Panc1 (cell line): Measurements from ENCODE around the gene PEX13. TPM values are rescaled to one million over a fixed set of nuclear protein-coding genes. Genes with fewer than 3 reads are reported as not detected.
"Not testable (repeated sequence)": the region's sequence is repeated elsewhere in the genome, so short reads cannot be mapped to it uniquely, and the experiment has no call there.

Experiments
- ATAC-seq: fragments of 200-7000 bp; cut with Tn5 transposase; 2 replicates; pipeline ENCODE4 v1.9.1; 2020; ENCODE audit warnings: mild to moderate bottlenecking, moderate library complexity
- BruUV-seq: library from RNA; stranded (reverse); fragments of 400-500 nt; replicated peaks from 2 replicates; lab custom pipeline; 2021; lab: Mats Ljungman, UMichigan
- CTCF ChIA-PET: fragments of 300-600 bp; sonication (Branson Sonifier 250); formaldehyde crosslinking; loops from one replicate; lab custom pipeline; 2022; ENCODE audit warnings: antibody characterized with exemption; lab: Charles Lee
- POLR2A ChIA-PET: fragments of 300-600 bp; sonication (Branson Sonifier 250); formaldehyde crosslinking; loops from one replicate; lab custom pipeline; 2022; ENCODE audit warnings: antibody characterized with exemption; lab: Charles Lee
- DNase-seq: peaks from one replicate; pipeline ENCODE4 v3.0.0-alpha.2; 2010; ENCODE audit warnings: low read depth, low spot score
- H3K27ac ChIP-seq: 2 replicates; pipeline ENCODE4 v1.5.1; 2011; ENCODE audit warnings: mild to moderate bottlenecking, low read length, inconsistent platforms
- H3K27me3 ChIP-seq: fragments of 200-500 bp; sonication (Bioruptor generic); 2 replicates; pipeline ENCODE4 v1.6.0; 2014; ENCODE audit warnings: low read length, inconsistent platforms; ENCODE audit not compliant: control insufficient read depth, insufficient read depth
- H3K36me3 ChIP-seq: fragments of 200-500 bp; sonication (Bioruptor generic); 2 replicates; pipeline ENCODE4 v1.5.1; 2014; ENCODE audit warnings: inconsistent platforms, mild to moderate bottlenecking, low read length, moderate library complexity; ENCODE audit not compliant: control insufficient read depth, insufficient read depth
- H3K4me1 ChIP-seq: 2 replicates; pipeline ENCODE4 v1.5.1; 2011; ENCODE audit warnings: inconsistent platforms, mild to moderate bottlenecking, low read length, moderate library complexity; ENCODE audit not compliant: control insufficient read depth, insufficient read depth
- H3K4me3 ChIP-seq, 2 experiments: 2 replicates each; pipeline ENCODE4 v1.5.1; 2011 to 2012; ENCODE audit warnings: low read depth in 2 of 2, low read length in 2 of 2, mild to moderate bottlenecking in 2 of 2, inconsistent platforms in 1 of 2, moderate library complexity in 1 of 2
- H3K9me3 ChIP-seq: fragments of 200-500 bp; sonication (Bioruptor generic); 2 replicates; pipeline ENCODE4 v1.5.1; 2014; ENCODE audit warnings: low read depth, mild to moderate bottlenecking, inconsistent platforms, low read length, moderate library complexity; ENCODE audit not compliant: control insufficient read depth, insufficient read depth
- POLR2AphosphoS5 ChIP-seq: IDR thresholded peaks from 2 replicates; pipeline ENCODE4 v1.6.1; 2012; ENCODE audit warnings: mild to moderate bottlenecking, low read depth, low read length, moderate library complexity
- REST ChIP-seq, 2 experiments: IDR thresholded peaks; 2 replicates each; pipeline ENCODE4 v1.6.1; 2011 to 2012; ENCODE audit warnings: low read depth in 2 of 2, control low read depth in 1 of 2, low read length in 1 of 2, mild to moderate bottlenecking in 1 of 2, moderate library complexity in 1 of 2; ENCODE audit not compliant: insufficient read depth in 1 of 2
- SIN3A ChIP-seq: IDR thresholded peaks from 2 replicates; pipeline ENCODE4 v1.6.1; 2012; ENCODE audit warnings: low read depth, mild to moderate bottlenecking, low read length, moderate library complexity, borderline replicate concordance; ENCODE audit not compliant: insufficient read depth
- TCF7L2 ChIP-seq: IDR thresholded peaks from 2 replicates; pipeline ENCODE4 v1.6.1; 2011; ENCODE audit warnings: mild to moderate bottlenecking, low read depth, low read length, inconsistent platforms
- in situ Hi-C: cut with HindIII; loops from 2 replicates; pipeline ENCODE4 v1.10.0; 2016; ENCODE audit warnings: low sequenced_read_pairs, low pct_unique_long_range_greater_than_20kb
- intact Hi-C: fragments of 100-400 bp; cut with micrococcal nuclease; formaldehyde crosslinking; loops from one replicate; pipeline ENCODE4 v1.10.0; 2022; ENCODE audit not compliant: unreplicated experiment
- total RNA-seq: library from RNA; stranded (reverse); gene quantifications from one replicate; pipeline ENCODE4 v1.2.1, GENCODE V29; 2021; ENCODE audit not compliant: unreplicated experiment
- TF ChIP-seq, protein P1 (sequence below): fragments of 450-650 bp; IDR thresholded peaks from 2 replicates; pipeline ENCODE4 v1.5.1; 2017; ENCODE audit warnings: mild to moderate bottlenecking

The PEX13 gene
- total RNA-seq, 1 experiment from 2014 or later = 24.7 TPM

- CTCF ChIA-PET = no interaction called here
- in situ Hi-C loops = no loop called here
- TF ChIP-seq TCF7L2 (no peak), SIN3A (no peak), REST (IDR thresholded peaks at IDR 0.05; ENCODE audit: insufficient read depth in 1 of 2, low read depth in 2 of 2, low read length in 1 of 2) (no peak), POLR2AphosphoS5 (no peak)
Measured at GRCh38 chr2:61023670-61024069, 6.2 kb downstream of the PEX13 start.

DNA sequence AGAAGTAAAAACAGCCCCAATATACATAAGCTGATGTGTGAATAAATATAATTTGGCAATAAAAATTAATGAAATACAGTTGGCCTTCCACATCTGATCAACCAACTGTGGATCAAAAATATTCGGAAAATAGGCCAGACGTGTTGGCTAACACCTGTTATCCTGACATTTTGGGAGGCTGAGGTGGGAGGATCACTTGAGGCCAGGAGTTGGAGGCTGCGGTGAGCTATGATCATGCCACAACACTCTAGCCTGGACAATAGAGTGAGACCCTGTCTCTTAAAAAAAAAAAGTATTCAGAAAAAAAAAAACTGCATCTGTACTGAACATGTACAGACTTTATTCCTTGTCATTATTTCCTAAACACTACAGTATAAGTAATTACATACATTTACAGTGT, 12.0 kb downstream of the PEX13 start:
- Histone ChIP-seq H3K27me3 (no peaks in the 10 kb centered on the region), H3K4me1 (no peaks in the 10 kb centered on the region), H3K9me3 (no peaks in the 10 kb centered on the region; the same call in 1 of the 2 replicates), H3K36me3 (0 out of 2 replicates have a peak, but pooled peaks cover 11% of the 10 kb centered on the region), H3K4me3 (no peak overlapping the region), H3K27ac (no peak overlapping the region)
- ChIA-PET POLR2A (no interaction called here), CTCF (no interaction called here)
- no peak for ATAC-seq
- in situ Hi-C loops = no loop called here
- DNase-seq = no peak
- intact Hi-C loops = no loop called here
- no TSS peak for BruUV-seq
- TF ChIP-seq REST (IDR thresholded peaks at IDR 0.05; ENCODE audit: insufficient read depth in 1 of 2, low read depth in 2 of 2, low read length in 1 of 2) = no peak
- TF ChIP-seq, protein P1, sequence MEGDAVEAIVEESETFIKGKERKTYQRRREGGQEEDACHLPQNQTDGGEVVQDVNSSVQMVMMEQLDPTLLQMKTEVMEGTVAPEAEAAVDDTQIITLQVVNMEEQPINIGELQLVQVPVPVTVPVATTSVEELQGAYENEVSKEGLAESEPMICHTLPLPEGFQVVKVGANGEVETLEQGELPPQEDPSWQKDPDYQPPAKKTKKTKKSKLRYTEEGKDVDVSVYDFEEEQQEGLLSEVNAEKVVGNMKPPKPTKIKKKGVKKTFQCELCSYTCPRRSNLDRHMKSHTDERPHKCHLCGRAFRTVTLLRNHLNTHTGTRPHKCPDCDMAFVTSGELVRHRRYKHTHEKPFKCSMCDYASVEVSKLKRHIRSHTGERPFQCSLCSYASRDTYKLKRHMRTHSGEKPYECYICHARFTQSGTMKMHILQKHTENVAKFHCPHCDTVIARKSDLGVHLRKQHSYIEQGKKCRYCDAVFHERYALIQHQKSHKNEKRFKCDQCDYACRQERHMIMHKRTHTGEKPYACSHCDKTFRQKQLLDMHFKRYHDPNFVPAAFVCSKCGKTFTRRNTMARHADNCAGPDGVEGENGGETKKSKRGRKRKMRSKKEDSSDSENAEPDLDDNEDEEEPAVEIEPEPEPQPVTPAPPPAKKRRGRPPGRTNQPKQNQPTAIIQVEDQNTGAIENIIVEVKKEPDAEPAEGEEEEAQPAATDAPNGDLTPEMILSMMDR = no peak
- TF ChIP-seq SIN3A = no peak
- no peak for TF ChIP-seq TCF7L2
- no peak for TF ChIP-seq POLR2AphosphoS5

More at GRCh38 chr2:61023670-61024069, 6.2 kb downstream of the PEX13 start:
- no peak overlapping the region for H3K4me3 ChIP-seq
- H3K9me3 ChIP-seq = no peaks in the 10 kb centered on the region
- no TSS peak for BruUV-seq
- DNase-seq (no peak), ATAC-seq (no peak)
- intact Hi-C loops = no loop called here
- H3K27me3 ChIP-seq = no peaks in the 10 kb centered on the region
- H3K4me1 ChIP-seq = no peaks in the 10 kb centered on the region; the same call in 1 of the 2 replicates
- no peaks in the 10 kb centered on the region for H3K36me3 ChIP-seq
- POLR2A ChIA-PET = no interaction called here
- H3K27ac ChIP-seq = no peak overlapping the region

DNA sequence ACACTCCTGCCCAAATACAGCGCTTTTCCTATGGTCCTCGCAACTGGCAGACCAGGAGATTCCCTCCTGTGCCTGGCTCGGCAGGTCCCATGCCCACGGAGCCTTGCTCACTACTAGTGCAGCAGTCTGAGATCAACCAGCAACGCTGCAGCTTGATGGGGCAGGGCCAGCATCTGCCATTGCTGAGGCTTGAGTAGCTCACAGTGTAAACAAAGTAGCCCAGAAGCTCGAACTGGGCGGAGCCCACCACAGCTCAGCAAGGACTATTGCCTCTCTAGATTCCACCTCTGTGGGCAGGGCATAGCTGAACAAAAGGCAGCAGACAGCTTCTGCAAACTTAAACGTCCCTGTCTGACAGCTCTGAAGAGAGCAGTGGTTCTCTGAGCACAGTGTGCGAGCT, 17.1 kb downstream of the PEX13 start:
- H3K4me1 ChIP-seq, DNase-seq, CTCF ChIA-PET, H3K27me3 ChIP-seq, H3K4me3 ChIP-seq, in situ Hi-C loops, BruUV-seq, intact Hi-C loops, H3K9me3 ChIP-seq, H3K27ac ChIP-seq, ATAC-seq: not testable (repeated sequence)
- POLR2A ChIA-PET = interaction anchor here (0.6 kb wide), 1 partner anchor 87 kb away, joined by 6 read pairs; no protein-coding TSS in a partner anchor
- 0 out of 2 replicates have a peak, but pooled peaks cover 11% of the 10 kb centered on the region for H3K36me3 ChIP-seq

DNA sequence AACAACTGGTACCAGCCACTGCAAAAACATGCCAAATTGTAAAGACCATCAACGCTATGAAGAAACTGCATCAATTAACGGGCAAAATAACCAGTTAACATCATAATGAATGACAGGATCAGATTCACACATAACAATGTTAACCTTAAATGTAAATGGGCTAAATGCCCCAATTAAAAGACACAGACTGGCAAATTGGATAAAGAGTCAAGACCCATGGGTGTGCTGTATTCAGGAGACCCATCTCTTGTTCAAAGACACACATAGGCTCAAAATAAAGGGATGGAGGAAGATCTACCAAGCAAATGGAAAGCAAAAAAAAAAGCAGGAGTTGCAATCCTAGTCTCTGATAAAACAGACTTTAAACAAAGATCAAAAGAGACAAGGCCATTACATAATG, 19.1 kb downstream of the PEX13 start:
- intact Hi-C loops, in situ Hi-C loops, H3K4me3 ChIP-seq, CTCF ChIA-PET, DNase-seq, ATAC-seq, H3K4me1 ChIP-seq, H3K27ac ChIP-seq, POLR2A ChIA-PET, H3K9me3 ChIP-seq, BruUV-seq, H3K27me3 ChIP-seq: not testable (repeated sequence)
- 0 out of 2 replicates have a peak, but pooled peaks cover 11% of the 10 kb centered on the region for H3K36me3 ChIP-seq
